ENCODE data around the gene WLS. TPM values are rescaled to one million over a fixed set of nuclear protein-coding genes. Genes with fewer than 3 reads are reported as not detected.
"Not testable (repeated sequence)": the region's sequence is repeated elsewhere in the genome, so short reads cannot be mapped to it uniquely, and the experiment has no call there.

Gene WLS
- total RNA-seq, 1 experiment from 2014 or later = 151 TPM

DNA sequence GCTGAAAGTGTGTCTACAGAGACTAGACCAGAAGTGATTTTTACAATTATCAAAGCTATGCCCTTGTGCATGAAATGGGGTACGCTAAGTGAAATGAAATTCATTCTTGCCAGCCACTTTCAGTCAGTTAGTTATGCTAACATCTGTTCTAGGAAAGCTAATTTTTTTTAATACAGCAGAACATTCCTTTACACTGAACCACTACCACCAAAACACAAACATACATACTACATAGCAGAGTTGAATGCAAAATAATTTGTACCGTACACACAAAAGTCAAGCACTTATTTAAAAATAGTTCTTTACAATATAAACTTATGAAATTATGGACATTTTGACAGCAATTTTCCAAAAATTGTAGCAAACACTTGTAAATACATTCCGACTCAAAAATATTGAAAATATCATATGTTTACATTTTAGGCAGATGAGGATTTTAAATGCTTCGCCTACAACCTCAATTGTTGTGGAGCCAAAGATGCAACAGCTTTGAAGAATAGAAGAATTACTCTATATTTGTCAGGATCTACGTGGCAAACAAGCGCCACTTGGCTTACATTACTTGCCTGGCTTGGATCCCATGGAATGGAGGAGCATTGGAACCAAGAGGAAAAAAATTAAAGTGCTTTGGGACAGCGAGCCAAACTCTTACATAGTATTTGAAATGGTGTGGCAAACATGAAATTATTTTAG lies 30.6 kb downstream of the WLS start:
- DNase-seq (ENCODE audit: low spot score) = no peak

DNA sequence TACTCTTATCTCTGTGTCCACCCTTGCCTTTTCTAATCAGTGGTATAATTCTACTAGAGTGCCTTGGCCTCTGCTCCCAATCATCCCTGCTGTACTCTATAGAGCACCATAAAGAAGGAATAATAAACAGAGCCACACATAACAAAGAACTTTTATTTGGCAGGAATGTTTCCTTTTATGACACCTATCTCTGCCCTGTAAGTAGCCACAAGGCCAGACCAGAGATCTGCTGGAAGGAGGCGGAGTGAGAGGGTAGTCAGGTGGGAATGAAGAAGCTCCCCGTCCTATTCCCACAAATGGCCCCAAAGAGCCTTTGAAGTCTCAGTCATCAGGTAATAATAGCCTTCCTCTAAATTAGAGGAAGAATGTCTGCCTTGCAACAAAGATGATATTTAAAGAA lies 32.7 kb downstream of the WLS start:
- DNase-seq (ENCODE audit: low spot score) = no peak

DNA sequence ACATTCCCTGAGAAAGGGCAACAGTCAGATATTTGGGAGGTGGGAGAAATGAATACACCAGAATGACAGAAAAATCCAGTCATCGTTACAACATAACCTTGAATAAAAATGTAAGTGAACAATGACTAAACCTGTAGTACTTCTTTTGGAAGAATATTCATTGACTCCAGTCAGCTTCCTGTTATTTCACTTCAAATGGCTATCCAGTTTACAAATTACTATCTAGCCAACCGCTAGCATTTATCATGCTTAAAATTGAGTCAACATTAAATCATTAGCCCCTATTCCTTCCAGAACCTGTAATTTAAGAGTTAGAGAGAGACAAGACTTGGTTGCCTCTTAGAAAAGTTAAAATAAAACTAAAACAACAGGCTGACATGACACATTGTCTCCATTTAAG lies 33.6 kb downstream of the WLS start:
- DNase-seq (ENCODE audit: low spot score) = no peak

DNA sequence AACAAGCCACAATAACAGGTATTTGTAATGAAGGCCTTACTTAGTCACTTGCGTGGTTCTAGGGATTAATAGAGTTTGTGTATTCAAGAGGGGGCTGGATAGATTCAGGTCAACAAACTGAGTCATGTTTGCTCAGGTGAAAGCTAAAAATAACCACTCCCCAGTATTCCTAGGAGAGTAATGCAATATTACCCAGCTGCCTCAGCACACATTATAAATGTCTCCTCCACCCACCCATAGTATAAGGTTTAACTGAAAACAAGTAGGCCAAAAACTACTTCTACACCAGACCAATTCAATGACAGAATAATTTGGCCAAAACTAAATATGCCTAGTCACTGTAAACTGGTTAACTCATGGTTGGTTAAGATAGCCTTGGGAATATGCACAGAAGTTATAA lies 34.4 kb downstream of the WLS start:
- peak; percentile 49 for DNase-seq (ENCODE audit: low spot score)

DNA sequence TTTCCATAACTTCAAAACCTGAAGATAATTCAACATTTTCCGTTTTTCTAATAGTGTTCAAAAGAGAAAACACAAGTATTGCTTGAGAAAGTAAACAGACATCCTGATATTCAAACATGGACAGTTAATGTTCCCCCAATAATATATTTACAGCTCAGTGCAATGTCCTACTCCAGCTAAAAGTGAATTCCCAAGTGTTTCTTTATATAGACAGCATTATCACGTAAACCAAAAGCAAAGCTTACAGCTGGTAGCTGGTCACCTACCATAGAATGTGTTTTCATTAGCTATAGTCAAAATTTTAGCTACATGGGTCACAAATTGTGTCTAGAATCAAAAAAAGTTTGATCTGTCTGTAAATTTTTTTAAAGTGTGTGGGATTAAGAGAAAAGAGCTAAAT lies 34.9 kb downstream of the WLS start:
- no peak for DNase-seq (ENCODE audit: low spot score)

DNA sequence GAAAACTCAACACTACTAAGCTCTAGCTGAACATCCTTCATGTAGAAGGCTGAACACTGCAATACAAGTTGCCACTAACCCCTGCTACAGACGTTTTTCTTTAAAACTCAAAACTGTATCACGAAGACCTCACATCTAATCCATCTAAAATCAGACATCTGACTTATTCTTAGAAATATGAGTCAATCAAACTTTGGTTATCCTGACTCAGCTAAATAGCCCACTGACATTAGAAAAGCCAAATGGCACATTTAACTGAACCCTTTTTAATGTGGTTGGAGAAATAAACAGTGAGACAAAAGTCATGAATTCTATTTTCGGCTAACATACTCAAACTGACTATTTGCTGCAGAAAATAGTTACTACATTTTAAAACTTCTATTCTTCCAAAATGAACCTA lies 35.6 kb downstream of the WLS start:
- DNase-seq (ENCODE audit: low spot score) = no peak

DNA sequence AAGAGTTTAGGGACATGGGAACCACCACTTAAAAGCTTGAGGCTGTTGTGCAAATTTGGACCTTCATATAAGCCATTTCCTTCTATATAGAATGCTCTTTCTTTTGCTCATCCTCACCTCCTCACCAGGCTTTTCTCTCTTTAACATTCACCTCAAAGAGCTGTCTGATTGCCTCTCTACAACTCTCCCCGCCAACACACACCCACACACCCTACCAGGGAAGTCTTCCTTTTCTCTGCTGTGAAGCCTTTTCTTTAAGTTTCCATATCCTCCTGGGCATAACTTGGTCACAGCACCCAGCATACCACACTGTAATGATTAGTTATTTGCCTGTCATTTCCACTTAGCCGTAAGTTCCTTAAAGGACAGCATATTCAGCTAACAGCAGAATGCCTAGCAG lies 40.6 kb downstream of the WLS start:
- DNase-seq (ENCODE audit: low spot score) = no peak

DNA sequence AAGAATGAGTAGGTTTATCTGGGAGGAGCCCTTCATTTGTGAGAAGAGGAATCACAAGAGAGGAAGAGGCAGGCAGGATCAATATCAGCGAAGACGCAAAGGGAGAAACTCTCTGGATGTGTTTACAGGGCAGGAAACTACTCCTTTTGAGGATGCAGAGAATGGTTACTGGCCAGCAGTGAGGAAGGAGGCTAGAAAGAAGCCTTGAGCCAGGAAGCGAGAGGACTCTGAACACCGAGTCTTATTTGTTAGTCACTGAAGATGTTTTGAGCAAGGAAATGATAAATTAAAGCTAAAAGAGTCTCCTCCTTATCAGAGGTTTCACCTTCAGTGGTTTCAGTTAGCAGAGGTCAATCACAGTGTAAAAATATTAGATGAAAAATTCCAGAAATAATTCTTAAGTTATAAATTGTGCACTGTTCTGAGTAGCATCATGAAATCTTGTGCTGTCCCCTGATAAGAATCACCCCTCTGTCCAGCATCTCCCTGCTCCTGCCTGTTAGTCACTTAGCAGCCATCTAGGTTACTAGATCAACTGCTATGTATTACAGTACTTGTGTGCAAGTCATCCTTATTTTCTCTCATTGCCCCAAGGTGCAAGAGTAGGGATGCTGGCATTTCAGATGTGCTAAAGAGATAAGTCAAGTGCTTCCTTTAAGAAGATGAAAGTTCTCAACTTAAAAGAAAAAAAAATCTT lies 43.5 kb downstream of the WLS start:
- DNase-seq (ENCODE audit: low spot score) = no peak

DNA sequence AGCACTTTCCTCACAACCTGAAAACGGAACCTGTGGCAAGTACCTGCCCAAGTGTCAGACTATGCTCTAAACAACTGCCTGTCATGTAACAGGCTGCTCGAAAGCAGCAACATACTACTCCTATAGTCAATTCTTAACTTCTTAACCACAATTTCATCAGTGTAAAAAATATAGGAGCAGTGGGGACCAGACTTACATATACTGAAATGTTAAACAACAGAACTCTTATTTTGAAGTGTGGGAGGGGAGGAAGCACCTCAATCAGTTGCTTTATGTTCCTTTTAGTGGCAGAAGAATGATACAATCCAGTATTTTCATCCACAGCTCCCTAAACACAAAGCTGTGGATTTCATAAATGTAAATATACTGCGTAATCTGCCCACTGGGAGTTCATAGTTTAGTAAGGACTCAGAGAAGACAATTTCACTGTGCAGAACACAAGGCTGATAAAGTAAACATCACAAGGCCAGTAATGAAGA lies 44.2 kb downstream of the WLS start:
- peak; percentile 43 for DNase-seq (ENCODE audit: low spot score)

DNA sequence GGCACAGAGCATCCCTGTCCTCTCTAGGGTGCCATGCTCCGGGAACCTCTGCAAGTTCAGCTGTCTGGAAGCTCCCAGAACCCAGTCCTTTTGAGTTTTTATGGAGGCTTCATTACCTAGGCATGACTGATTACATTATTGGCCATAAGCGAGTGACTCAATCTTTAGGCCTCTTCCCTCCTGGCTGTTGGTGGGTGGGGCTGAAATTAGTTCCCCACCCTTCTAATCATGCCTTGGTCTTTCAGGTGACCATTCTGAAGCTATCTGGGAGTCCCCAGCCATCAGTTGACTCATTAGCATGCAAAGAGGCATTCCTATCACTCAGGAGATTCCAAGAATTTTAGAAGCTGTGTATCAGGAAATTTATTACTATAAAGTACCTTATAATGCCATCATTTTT lies 46.6 kb downstream of the WLS start:
- DNase-seq (ENCODE audit: low spot score) = no peak

DNA sequence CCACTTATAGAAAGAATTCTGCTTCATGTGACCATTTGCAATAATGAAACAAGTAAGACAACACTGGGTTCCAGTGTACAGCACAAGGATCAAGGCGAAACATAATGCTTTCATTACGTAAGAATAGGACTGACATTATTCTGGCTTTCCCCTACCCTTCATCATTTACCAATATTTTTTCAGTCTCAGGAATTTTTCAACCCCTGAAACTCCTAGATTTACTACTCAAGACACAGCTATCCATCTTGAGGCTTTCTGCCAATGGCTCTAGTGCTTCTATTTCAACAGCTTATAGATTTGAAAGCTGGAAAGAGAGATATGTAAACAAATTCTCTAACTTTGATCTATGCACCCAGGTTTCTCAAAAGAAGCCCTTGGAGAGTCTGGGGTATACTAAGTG lies 48.4 kb downstream of the WLS start:
- no peak for DNase-seq (ENCODE audit: low spot score)

DNA sequence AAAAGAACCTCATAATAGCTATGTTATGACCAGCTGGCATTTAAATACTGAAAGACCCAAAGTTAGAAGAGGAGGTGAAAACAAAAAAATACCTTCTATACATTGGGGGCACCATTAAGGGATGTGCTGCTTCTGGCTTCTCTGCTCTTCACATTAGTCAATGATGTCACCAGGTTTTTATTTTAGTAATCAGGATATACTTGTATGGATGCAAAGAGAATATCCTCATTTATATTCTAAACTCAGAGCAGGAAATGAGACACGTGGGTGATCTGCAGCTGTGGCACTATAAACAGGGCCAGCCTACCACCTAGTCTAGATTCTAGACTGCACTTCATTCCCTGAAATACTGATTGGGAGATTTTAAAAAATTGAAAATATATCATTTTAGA lies 51.2 kb downstream of the WLS start:
- no peak for DNase-seq (ENCODE audit: low spot score)

DNA sequence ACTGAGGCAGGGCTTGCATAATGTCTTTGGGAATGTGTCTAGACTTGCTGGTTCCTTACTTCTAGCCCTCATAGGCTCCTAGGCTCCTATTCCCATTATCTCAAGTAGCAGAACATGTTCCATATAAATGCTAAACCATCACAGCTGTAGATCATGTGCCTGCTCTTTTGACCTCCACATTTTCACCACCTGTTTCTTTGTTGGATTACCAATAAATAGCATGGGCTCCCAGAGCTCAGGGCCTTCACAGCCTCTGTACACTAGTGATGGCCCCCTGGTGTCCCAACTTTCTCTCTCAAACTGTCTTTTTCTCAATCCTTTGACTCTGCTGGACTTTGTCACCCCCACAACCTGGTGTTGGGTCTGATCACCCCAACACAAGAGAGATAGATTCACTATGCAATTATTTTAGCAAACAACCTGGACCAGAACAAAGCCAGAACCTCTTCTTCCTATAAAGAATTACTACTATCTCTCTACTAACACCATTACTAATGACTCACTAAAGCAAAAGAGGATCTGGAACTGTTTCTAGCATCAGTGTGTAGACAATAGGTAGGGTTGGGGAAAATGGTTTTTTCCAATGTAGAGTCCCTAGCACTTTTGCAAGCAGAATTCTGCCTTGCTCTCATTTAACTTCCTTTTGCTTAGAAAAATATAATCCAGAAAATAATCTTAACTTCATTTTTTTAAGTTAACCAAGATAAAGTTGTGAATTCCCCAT lies 51.7 kb downstream of the WLS start:
- no peak for DNase-seq (ENCODE audit: low spot score)

DNA sequence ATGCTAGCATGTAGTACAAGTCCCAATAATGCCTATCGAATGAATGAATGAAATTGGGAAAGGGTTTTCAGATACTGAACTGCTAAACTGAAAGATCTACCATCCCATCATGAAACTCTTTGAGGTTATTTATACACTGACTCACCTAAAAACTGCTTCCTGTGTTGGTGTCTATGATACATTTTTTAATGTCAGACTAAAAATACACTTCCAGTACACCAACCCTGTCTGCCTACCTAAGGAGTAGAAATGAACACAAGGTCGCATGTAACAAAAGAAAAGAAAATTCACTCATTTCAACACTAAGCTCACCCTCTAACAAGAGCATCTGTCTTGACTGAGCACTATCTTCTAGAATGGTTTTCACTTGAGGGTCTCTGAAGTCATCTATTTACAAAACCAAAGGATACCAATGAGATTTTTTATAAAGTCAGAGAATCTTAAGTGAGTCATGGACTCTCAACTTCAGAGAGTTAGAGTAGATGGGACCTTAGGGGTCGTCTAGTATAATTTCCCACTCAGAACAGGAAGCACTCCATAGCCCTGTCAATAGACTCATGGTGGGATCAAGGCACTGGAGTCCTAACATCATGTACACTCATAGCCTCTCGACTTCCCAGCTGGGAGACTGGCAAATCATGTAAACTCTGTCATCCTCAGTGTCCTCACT lies 53.4 kb downstream of the WLS start:
- DNase-seq (ENCODE audit: low spot score) = no peak

DNA sequence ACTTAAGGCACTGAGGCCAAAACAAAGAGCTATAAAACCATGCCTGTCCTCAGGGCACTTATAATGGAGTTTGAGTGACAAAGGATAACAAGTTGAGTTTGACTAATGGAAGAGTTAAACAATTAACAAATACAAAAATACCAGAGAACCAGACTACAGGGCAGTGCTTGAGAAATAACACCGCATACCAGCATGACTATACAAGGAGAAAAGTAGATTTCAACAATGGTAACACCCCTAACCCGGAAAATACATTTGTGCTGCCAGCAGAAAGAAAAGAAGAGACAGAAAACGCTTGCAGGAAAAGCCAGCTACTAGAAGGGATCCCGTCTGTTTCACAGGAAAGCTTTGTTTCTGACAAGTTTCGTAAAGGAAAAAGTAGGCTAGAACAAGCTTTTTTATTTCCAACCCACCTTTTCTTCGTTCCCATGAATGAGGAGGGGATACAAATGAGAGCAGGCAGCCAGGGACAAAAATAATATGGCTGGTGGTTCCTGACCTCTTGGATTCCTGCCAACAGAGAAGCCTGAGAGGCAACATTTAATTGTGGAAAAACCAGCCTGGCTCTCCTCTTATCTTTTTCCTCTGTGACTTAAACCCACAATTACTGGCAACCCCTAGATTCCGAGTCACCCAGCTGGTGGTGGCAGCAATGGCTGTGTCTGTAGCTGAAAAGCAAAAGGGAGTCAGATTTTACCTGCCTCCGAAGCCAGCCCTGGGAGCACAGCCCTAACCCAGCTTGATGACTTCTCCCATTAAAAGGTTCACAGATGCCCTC lies 56.5 kb downstream of the WLS start:
- DNase-seq (ENCODE audit: low spot score) = peak; percentile 78

DNA sequence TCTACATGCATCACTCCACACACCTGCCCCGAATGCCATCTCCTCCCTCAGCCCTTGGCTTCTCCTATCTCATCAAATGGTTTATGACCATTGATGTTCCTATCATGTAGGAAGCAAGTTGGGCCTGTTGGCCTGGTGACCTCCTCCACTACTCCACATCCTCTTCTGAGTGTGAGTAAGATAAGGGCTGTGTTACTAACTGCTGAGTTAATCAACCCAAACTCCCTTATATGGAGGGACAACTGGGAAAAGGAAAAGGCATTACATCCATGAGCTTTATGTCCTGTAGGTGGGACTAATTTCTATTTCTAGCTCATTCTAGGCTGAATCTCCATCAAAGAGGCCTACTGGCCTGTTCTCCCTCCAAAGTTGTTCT lies 57.6 kb downstream of the WLS start:
- peak; percentile 60 for DNase-seq (ENCODE audit: low spot score)

DNA sequence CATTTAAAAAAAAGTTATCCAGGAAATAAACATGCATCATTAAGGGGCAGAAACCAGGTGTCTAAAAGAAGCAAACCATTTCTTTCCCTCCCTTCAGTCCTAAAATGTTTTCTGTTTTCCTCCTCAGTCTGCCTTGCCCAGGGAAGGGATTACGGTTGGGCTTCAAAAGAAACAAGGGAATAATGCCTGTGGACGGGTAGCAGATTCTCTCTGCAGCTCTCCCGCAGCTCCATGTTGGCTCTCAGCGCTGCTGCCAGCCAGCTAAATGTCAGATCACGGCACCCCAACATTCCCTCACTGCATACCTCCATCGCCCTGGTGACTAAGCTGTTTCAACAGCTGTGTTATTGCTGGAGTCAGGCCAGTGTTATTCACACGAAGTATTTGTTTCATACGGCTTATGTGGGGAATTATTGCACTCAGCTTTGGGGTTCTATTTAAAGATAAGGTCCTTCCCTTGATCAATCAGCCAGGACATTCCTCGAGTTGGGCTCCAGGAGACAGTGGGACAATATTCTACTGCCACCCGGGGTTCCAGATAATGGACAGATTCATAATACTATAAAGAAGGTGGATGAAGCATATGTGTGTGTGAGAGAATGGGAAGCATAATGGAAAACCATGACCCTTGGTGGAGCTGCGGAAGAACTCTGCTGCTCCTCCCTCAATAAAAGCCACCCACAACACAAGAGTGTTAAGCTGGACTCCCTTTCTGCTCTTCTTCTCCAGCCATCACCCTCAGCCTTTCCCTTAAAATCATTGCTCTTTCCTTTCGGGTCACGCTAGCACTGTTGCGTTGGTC lies 58.2 kb downstream of the WLS start:
- DNase-seq (ENCODE audit: low spot score) = peak; percentile 93

DNA sequence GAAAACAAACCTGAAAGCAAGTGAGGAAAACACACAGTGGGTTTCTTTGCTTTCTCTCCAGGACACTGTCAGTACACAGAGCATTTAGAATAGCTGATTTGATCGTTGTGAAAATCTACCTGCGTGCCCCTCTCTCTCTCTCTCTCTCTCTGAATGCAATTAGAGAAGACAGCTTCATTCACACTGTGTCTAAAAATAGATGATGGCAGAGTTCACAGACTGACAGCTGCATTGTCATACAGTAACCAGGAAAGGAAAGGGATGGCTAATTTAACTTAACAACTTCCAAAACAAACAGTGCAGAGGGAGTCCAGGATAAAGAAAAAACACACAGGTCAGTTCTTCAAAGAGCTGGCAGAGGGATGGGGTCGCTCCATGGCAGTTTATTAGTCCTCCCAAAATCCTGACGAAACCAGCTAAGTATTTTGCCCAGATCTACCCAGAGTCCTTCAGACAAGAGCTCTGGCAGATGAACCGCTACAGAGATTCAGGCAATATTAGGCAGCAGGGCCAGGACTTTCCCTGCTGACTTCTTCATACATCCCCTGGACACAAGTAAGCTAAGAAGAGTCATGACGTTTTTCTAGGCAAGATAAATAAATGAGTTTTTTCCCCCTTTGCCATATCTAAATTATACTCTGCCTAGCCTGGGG lies 58.9 kb downstream of the WLS start:
- DNase-seq (ENCODE audit: low spot score) = no peak

DNA sequence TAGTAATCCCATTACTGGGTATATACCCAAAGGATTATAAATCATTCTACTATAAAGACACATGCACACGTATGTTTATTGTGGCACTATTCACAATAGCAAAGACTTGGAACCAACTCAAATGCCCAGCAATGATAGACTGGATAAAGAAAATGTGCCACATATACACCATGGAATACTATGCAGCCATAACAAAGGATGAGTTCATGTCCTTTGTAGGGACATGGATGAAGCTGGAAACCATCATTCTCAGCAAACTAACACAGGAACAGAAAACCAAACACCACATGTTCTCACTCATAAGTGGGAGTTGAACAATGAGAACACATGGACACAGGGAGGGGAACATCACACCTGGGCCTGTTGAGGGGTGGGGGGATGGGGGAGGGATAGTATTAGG lies 60.5 kb downstream of the WLS start:
- DNase-seq (ENCODE audit: low spot score) = not testable (repeated sequence)

DNA sequence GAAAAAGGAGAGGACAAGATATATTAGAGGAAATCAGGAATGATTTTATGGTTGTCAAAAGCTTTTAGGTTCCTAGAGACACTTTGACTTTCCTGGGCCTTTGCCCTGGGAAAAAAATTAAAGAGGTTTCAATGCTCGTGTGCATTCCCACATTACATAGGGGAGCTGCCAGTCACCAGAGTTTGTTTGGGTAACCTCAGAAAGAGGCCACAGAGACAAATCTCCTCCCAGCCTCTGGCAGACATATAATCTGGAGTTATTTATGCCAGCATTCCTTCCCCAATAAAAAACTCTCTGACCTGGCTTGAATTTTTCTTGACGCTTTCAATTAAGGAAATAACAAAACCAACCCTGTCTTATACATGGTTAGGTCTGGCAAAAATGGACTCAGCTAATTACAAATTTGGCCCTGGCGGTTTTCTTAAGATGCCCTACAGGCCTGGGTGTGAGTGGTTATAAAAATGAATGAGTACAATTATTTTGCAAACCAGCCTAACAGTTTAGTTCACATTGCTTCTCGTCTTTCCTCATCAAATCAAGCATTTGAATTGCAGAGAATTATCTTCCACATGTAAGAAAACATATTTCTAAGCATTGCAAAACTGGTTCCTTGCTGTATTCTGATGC lies 63.7 kb downstream of the WLS start:
- DNase-seq (ENCODE audit: low spot score) = no peak

All from H4 (cell line).